Measurements from ENCODE around the gene OR4A15.

OR4A15 gene

GRCh38 chr11:55367674-55368073 is at the start of gene OR4A15:
TSS of gene OR4A15 (plus strand) at chr11:55367974. CDS start at chr11:55367974, 0 bp downstream.
- no peak for TF ChIP-seq CTCF (IDR thresholded peaks at IDR 0.05; ENCODE audit: low read depth, low read length)
- no peak for DNase-seq (ENCODE audit: extremely low read depth, low read depth)

GRCh38 chr11:55324500-55324899 is 43.3 kb upstream of the OR4A15 start:
- TF ChIP-seq CTCF (IDR thresholded peaks at IDR 0.05; ENCODE audit: low read depth, low read length), result no peak

DNA sequence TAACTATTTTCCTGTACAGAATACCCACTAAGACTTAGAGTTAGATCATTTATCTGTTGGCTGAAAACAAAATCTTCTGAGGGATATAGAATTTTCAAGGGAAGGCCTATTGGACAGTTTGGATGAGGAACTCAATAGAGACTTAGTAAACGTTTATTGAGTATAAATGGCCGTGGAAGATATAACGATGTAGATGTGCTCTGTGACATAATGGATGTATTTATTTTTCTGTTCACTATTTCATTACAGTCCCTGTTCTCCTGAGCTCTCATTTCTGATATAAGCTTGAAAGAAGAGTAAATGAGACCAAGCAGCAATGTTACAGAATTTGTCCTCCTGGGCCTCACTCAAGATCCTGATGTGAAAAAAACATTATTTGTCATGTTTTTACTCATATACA is 24.9 kb upstream of the OR4A15 start, which contains the start of gene OR4A16:
Gene OR4A16, plus strand, starts transcription at position 301 of the 400 bp plus-strand sequence. Its CDS starts 0 bp downstream, at position 301.
- no peak for DNase-seq (ENCODE audit: extremely low read depth, low read depth)
- TF ChIP-seq CTCF (IDR thresholded peaks at IDR 0.05; ENCODE audit: low read depth, low read length), result no peak

More at GRCh38 chr11:55324500-55324899, 43.3 kb upstream of the OR4A15 start:
- no peak for DNase-seq (ENCODE audit: extremely low read depth, low read depth)

DNA sequence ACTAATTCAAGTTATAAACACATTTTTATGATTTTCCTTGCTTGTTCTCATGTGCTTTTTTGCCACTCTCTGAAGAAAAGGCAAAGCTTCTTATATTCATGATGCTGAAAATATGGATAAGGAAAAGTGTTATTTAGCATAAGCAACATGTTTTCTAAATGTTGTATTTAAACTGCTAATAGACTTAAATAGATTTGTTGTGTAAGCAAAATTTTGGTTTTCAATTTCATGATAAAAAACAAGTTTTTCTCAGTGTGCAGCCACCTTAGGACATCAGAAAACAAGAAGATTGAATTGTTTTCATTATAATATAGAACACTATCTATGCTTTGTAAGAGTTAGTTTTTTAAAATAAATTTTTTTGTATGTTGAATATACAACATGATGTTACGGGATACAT is 22.5 kb upstream of the OR4A15 start:
- no peak for TF ChIP-seq CTCF (IDR thresholded peaks at IDR 0.05; ENCODE audit: low read depth, low read length)
- no peak for DNase-seq (ENCODE audit: extremely low read depth, low read depth)

- no peak for TF ChIP-seq CTCF (IDR thresholded peaks at IDR 0.05; ENCODE audit: low read depth, low read length)
- DNase-seq (ENCODE audit: extremely low read depth, low read depth), result no peak
These were observed 18.7 kb upstream of the OR4A15 start for GRCh38 chr11:55349032-55349431.

DNA sequence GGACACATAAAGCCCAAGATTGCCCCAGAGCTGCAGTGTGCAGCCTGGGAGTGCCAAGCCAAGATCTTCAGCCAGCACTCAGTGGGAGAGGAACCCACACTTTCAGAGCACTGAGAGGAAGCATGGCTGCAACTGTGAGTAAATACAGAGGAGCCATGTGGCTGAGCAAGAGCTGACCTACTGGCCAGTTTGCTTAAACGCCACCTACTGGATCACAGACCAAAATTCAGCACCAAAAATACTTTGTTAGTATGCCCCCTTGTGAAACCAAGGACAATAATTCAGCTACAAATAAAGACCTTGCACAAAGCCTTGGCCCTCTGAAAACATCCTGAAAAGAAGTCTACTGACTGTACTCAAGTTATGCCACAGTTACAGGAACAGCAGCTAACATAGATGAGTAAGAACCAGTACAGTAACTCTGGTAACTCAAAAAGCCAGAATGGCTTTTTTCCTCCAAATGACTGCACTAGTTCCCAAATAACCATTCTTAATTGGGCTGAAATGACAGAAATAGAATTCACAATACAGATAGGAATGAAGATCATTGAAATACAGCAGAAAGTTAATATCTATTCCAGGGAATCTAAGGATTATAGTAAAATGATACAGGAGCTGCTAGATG is 10.1 kb upstream of the OR4A15 start:
- no peak for DNase-seq (ENCODE audit: extremely low read depth, low read depth)
- TF ChIP-seq CTCF (IDR thresholded peaks at IDR 0.05; ENCODE audit: low read depth, low read length), result no peak

- no peak for DNase-seq (ENCODE audit: extremely low read depth, low read depth)
- no peak for TF ChIP-seq CTCF (IDR thresholded peaks at IDR 0.05; ENCODE audit: low read depth, low read length)
These were observed 33.2 kb downstream of the OR4A15 start for GRCh38 chr11:55401011-55401410.
